GM18861 (cell line): ENCODE results near the gene DLGAP1.

ENCODE experiments used
- ATAC-seq: cut with Tn5 transposase; IDR thresholded peaks from one replicate; pipeline ENCODE4 v1.9.1; 2021; ENCODE audit not compliant: unreplicated experiment

The DLGAP1 gene

GRCh38 chr18:4242431-4243161 is 212.5 kb downstream of the DLGAP1 start:
- ATAC-seq, result no peak

- ATAC-seq, result no peak
Observed at GRCh38 chr18:4241090-4241617, 214.0 kb downstream of the DLGAP1 start.

- no peak for ATAC-seq
Observed at GRCh38 chr18:4238966-4239365, 216.1 kb downstream of the DLGAP1 start.

- ATAC-seq, result no peak
Observed at GRCh38 chr18:4237664-4238041, 217.5 kb downstream of the DLGAP1 start.

- ATAC-seq, result no peak
Observed at GRCh38 chr18:4236940-4237663, 218.0 kb downstream of the DLGAP1 start.

- no peak for ATAC-seq
Observed at GRCh38 chr18:4233468-4233867, 221.6 kb downstream of the DLGAP1 start.

- no peak for ATAC-seq
Observed at GRCh38 chr18:4232656-4233055, 222.5 kb downstream of the DLGAP1 start.

- ATAC-seq, result no peak
Observed at GRCh38 chr18:4231260-4231659, 223.8 kb downstream of the DLGAP1 start.

GRCh38 chr18:4230450-4231168 is 224.5 kb downstream of the DLGAP1 start:
- no peak for ATAC-seq

GRCh38 chr18:4224031-4224704 is 230.9 kb downstream of the DLGAP1 start:
- no peak for ATAC-seq

GRCh38 chr18:4211111-4211837 is 243.8 kb downstream of the DLGAP1 start:
- no peak for ATAC-seq

- no peak for ATAC-seq
Observed at GRCh38 chr18:4208366-4208765, 246.7 kb downstream of the DLGAP1 start.

- ATAC-seq, result no peak
Observed at GRCh38 chr18:4207383-4207985, 247.6 kb downstream of the DLGAP1 start.

GRCh38 chr18:4204438-4204720 is 250.7 kb downstream of the DLGAP1 start:
- ATAC-seq, result no peak

GRCh38 chr18:4203568-4204437 is 251.3 kb downstream of the DLGAP1 start:
- no peak for ATAC-seq

- no peak for ATAC-seq
Observed at GRCh38 chr18:4200399-4200798, 254.7 kb downstream of the DLGAP1 start.

GRCh38 chr18:4198956-4199355 is 256.2 kb downstream of the DLGAP1 start:
- ATAC-seq, result no peak

- no peak for ATAC-seq
Observed at GRCh38 chr18:4196351-4196750, 258.8 kb downstream of the DLGAP1 start.

GRCh38 chr18:4193086-4193485 is 262.0 kb downstream of the DLGAP1 start:
- no peak for ATAC-seq
